ENCODE results near the gene SLF2. TPM values are rescaled to one million over a fixed set of nuclear protein-coding genes. Genes with fewer than 3 reads are reported as not detected.

SLF2 gene
- total and polyA plus RNA-seq, 9 of the 15 experiments (the other 6 are each of a cell fraction or from before 2014, with no cell fraction given): 1.7 to 18.4 (median 7.8) TPM

DNA sequence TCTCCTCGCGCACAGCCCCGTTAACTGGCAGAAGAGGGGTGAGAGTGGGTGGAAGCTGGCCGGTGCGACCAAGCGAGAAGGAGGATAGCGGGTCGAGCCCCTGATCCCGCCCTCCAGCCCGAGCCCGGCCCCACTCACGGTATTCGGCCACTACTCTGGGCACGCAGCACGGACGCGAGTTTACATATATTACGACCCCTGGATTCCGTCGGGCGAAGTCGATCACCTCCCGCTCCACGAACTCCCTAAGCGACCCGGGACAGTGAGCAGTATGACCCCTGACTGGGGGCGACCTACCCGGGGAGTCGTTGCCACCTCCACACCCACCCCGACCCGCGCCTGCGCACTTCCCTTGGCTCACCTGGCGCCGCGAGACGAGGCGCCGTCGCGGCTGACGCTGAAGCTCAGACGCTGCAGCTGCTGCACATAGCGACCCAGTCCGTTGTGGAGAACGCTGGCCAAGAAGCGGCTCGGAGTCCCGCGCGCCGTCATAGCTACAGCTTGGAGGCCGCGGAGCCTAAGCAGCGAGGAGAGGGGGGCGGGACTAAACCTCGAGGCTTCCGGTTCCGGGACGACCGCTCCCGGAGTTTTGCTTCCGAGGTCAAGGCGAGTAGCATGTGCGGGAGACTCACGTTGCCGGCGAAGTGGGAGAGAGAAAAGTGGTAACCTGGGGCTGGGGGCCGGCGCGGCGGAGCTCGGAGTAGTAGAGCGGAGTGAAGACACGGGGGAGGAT, 74.4 kb downstream of the SLF2 start, which contains the start of the genes MRPL43 and TWNK (continued):
- TF ChIP-seq, protein P1, sequence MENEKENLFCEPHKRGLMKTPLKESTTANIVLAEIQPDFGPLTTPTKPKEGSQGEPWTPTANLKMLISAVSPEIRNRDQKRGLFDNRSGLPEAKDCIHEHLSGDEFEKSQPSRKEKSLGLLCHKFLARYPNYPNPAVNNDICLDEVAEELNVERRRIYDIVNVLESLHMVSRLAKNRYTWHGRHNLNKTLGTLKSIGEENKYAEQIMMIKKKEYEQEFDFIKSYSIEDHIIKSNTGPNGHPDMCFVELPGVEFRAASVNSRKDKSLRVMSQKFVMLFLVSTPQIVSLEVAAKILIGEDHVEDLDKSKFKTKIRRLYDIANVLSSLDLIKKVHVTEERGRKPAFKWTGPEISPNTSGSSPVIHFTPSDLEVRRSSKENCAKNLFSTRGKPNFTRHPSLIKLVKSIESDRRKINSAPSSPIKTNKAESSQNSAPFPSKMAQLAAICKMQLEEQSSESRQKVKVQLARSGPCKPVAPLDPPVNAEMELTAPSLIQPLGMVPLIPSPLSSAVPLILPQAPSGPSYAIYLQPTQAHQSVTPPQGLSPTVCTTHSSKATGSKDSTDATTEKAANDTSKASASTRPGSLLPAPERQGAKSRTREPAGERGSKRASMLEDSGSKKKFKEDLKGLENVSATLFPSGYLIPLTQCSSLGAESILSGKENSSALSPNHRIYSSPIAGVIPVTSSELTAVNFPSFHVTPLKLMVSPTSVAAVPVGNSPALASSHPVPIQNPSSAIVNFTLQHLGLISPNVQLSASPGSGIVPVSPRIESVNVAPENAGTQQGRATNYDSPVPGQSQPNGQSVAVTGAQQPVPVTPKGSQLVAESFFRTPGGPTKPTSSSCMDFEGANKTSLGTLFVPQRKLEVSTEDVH (IDR thresholded peaks at IDR 0.05; ENCODE audit: low read depth, partially characterized antibody): peak; percentile 85
- TF ChIP-seq ZNF224 (CRISPR knock-in tag; IDR thresholded peaks at IDR 0.05) (no peak), MEF2A (IDR thresholded peaks at IDR 0.05; ENCODE audit: control insufficient read depth, low read depth, low read length) (no peak), ZNF311 (CRISPR knock-in tag; IDR thresholded peaks at IDR 0.05) (no peak), RBM34 (IDR thresholded peaks at IDR 0.05; ENCODE audit: borderline replicate concordance, insufficient read depth, low read length) (no peak), ETV1 (tag; conservative IDR thresholded peaks at IDR 0.05; ENCODE audit: low read depth) (no peak; the same call in 1 of the 2 replicates), ZNF146 (CRISPR knock-in tag; IDR thresholded peaks at IDR 0.05; ENCODE audit: unreplicated experiment) (no peak), GTF2A2 (tag; IDR thresholded peaks at IDR 0.05) (no peak), CCAR2 (IDR thresholded peaks at IDR 0.05; ENCODE audit: low read depth, low read length) (no peak), SAFB2 (IDR thresholded peaks at IDR 0.05; ENCODE audit: borderline replicate concordance, low read depth, low read length, severe bottlenecking) (no peak), LCOR (CRISPR knock-in tag; IDR thresholded peaks at IDR 0.05) (0 out of 2 replicates have a peak, but pooled peaks have one; percentile 65), ZNF583 (CRISPR knock-in tag; IDR thresholded peaks at IDR 0.05) (no peak), BDP1 (IDR thresholded peaks at IDR 0.05; ENCODE audit: insufficient read depth, insufficient read length) (no peak), SIN3B (IDR thresholded peaks at IDR 0.05; ENCODE audit: low read depth) (peak; percentile 78; the same call in 1 of the 2 replicates), ZNF780A (CRISPR knock-in tag; IDR thresholded peaks at IDR 0.05) (no peak)
- TF ChIP-seq, protein P2, sequence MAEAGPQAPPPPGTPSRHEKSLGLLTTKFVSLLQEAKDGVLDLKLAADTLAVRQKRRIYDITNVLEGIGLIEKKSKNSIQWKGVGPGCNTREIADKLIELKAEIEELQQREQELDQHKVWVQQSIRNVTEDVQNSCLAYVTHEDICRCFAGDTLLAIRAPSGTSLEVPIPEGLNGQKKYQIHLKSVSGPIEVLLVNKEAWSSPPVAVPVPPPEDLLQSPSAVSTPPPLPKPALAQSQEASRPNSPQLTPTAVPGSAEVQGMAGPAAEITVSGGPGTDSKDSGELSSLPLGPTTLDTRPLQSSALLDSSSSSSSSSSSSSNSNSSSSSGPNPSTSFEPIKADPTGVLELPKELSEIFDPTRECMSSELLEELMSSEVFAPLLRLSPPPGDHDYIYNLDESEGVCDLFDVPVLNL (CRISPR knock-in tag; IDR thresholded peaks at IDR 0.05; ENCODE audit: low read depth): no peak
